Measurements from ENCODE around the gene RNU6-7.

- TF ChIP-seq POLR2A (IDR thresholded peaks at IDR 0.05; ENCODE audit: low read length) (no peak), GATA1 (IDR thresholded peaks at IDR 0.05; ENCODE audit: low read depth, low read length) (no peak)
Measured at GRCh38 chr14:32205984-32206383, 4.1 kb downstream of the RNU6-7 start.

Data from erythroblast (primary cell).